GM18505 (cell line): ENCODE data around the gene MAFB.

Experiments used
- ATAC-seq: cut with Tn5 transposase; IDR thresholded peaks from one replicate; pipeline ENCODE4 v1.9.1; 2021; ENCODE audit not compliant: unreplicated experiment
- POLR2A ChIP-seq: IDR thresholded peaks from 4 replicates; pipeline ENCODE4 v1.6.1; 2011; ENCODE audit warnings: borderline replicate concordance; ENCODE audit not compliant: insufficient read depth, insufficient read length; ENCODE audit errors: extremely low read depth

MAFB gene

DNA sequence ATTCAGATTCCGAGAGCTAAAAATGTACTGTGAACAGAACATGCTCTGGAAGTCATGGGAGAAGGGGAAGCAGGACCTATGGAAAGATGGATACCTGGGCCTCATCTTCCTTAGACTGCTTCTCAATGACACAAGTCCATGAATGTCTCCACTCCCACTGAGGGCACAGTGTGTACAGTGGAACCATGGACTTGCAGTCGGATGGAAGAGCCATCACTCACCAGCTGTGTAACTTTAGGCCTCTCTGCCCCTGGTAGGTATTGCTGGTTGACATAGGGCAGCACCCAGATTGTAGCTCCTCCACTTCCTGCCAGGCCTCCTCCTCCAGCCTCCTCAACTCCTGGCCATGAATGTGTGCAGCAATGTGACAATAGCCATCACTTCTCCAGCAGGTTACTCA is 52.5 kb downstream of the MAFB start:
- no peak for TF ChIP-seq POLR2A
- no peak for ATAC-seq

DNA sequence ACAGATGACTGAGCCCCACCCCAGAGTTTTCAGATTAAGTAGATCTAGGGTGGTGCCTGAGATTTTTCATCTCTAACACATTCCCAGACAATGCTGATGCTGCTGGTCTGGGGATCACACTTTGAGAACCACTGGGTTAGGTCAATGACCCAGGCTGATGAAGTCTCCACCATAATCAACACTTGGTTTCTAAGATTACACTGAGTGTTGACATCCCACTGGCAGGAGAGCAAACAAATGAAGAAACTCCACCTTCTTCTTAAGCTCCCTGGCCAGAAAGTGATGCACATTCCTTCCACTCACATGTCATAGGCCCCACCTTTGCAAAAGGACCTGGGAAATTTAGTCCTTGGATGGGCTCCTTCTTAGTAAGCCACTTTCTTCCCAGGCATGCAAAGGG is 53.1 kb downstream of the MAFB start:
- TF ChIP-seq POLR2A, result no peak
- no peak for ATAC-seq
